WTC11 (cell line): ENCODE results near the gene DMGDH.
A peak's percentile ranks its signal among the peaks of the same experiment; 100 is the strongest.

Source experiments
- CREM ChIP-seq: sonication (generic); formaldehyde crosslinking; IDR thresholded peaks from 2 replicates; pipeline ENCODE4 v1.8.1; 2022; ENCODE audit warnings: mild to moderate bottlenecking, missing genetic modification reagents, moderate library complexity
- MYBL2 ChIP-seq: sonication (generic); formaldehyde crosslinking; IDR thresholded peaks from 2 replicates; pipeline ENCODE4 v1.8.1; 2023; ENCODE audit warnings: mild to moderate bottlenecking, moderate library complexity, missing genetic modification reagents
- ZNF416 ChIP-seq: fragments of 250-450 bp; sonication (Bioruptor Pico); IDR thresholded peaks from 2 replicates; pipeline ENCODE4 v1.9.0; 2021; ENCODE audit warnings: mild to moderate bottlenecking, inconsistent platforms
- TF ChIP-seq, protein P1 (sequence below): fragments of 200-600 bp; IDR thresholded peaks from 2 replicates; pipeline ENCODE4 v1.8.0; 2022; ENCODE audit warnings: antibody characterized with exemption
- TF ChIP-seq, protein P2 (sequence below): sonication (generic); formaldehyde crosslinking; IDR thresholded peaks from 2 replicates; pipeline ENCODE4 v1.8.0; 2022; ENCODE audit warnings: mild to moderate bottlenecking, missing genetic modification reagents
- TF ChIP-seq, protein P3 (sequence below): fragments of 250-450 bp; sonication (Bioruptor Pico); conservative IDR thresholded peaks from 2 replicates; pipeline ENCODE4 v1.9.0; 2021; ENCODE audit warnings: mild to moderate bottlenecking
- TF ChIP-seq, protein P4 (sequence below): sonication (generic); formaldehyde crosslinking; IDR thresholded peaks from 2 replicates; pipeline ENCODE4 v1.8.0; 2022; ENCODE audit warnings: mild to moderate bottlenecking, missing genetic modification reagents

DNA sequence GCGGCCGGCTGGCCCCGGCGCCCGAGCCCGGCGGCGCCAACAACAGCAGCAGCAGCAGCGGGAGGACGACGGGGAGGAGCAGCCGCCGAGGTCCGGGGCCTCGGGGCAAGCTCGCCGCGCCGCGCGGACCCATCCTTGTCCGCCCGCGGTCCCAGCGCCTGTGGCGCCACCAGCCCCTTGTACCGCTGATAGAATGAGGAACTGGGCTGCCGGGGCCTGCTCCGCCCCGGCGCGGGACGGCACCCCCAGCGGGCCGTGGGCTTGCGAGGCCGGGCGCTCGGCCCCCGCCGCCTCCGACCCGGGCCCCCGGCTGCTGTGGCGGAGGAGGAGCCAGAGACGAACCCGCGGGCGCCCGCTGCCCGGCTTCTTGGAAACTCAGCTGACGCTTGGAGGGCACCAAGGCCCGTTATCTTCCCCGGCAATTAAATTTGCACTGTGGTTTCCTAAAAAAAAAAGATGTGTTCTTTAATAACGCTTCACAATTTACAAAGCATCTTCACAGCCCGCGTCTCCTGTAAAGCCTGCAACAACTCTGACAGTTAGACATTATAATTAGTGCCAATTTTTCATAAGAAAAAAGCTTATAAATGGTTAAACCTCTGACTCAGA lies 84.3 kb downstream of the DMGDH start, which contains the start of gene ARSB:
- TF ChIP-seq, protein P1, sequence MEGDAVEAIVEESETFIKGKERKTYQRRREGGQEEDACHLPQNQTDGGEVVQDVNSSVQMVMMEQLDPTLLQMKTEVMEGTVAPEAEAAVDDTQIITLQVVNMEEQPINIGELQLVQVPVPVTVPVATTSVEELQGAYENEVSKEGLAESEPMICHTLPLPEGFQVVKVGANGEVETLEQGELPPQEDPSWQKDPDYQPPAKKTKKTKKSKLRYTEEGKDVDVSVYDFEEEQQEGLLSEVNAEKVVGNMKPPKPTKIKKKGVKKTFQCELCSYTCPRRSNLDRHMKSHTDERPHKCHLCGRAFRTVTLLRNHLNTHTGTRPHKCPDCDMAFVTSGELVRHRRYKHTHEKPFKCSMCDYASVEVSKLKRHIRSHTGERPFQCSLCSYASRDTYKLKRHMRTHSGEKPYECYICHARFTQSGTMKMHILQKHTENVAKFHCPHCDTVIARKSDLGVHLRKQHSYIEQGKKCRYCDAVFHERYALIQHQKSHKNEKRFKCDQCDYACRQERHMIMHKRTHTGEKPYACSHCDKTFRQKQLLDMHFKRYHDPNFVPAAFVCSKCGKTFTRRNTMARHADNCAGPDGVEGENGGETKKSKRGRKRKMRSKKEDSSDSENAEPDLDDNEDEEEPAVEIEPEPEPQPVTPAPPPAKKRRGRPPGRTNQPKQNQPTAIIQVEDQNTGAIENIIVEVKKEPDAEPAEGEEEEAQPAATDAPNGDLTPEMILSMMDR, result no peak
- TF ChIP-seq, protein P2, sequence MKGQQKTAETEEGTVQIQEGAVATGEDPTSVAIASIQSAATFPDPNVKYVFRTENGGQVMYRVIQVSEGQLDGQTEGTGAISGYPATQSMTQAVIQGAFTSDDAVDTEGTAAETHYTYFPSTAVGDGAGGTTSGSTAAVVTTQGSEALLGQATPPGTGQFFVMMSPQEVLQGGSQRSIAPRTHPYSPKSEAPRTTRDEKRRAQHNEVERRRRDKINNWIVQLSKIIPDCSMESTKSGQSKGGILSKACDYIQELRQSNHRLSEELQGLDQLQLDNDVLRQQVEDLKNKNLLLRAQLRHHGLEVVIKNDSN (CRISPR knock-in tag), result no peak
- TF ChIP-seq, protein P3, sequence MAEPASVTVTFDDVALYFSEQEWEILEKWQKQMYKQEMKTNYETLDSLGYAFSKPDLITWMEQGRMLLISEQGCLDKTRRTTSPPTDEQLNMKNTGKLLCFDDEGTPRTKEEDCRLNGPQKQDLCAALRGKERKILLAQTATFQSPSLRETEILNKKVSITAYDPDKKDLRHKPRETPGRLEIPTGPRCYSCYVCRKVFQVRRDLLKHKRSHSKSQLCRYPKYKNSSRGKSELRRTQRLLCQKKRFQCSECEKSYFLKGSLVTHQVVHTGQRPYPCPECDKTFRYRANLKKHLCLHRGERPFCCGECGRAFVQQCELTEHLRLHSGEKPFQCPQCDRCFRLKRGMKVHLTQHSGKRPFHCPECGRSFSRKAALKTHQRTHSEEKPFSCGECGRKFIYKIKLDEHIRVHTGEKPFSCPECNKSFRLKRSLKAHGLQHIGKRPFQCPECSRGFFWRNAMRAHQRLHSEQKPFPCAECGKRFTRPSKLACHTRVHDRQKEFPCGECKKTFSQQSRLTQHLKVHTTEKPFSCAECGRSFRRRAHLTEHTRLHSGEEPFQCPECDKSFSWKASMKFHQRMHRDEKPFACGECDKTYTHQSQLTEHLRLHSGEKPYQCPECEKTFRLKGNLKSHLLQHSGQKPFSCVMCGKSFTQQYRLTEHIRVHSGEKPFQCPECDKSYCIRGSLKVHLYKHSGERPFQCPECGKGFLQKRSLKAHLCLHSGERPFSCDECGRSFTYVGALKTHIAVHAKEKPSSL (CRISPR knock-in tag), result no peak
- TF ChIP-seq CREM (no peak; the same call in 1 of the 2 replicates), ZNF416 (no peak), MYBL2 (CRISPR knock-in tag) (no peak)
- TF ChIP-seq, protein P4, sequence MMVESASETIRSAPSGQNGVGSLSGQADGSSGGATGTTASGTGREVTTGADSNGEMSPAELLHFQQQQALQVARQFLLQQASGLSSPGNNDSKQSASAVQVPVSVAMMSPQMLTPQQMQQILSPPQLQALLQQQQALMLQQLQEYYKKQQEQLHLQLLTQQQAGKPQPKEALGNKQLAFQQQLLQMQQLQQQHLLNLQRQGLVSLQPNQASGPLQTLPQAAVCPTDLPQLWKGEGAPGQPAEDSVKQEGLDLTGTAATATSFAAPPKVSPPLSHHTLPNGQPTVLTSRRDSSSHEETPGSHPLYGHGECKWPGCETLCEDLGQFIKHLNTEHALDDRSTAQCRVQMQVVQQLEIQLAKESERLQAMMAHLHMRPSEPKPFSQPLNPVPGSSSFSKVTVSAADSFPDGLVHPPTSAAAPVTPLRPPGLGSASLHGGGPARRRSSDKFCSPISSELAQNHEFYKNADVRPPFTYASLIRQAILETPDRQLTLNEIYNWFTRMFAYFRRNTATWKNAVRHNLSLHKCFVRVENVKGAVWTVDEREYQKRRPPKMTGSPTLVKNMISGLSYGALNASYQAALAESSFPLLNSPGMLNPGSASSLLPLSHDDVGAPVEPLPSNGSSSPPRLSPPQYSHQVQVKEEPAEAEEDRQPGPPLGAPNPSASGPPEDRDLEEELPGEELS (CRISPR knock-in tag), result 0 out of 2 replicates have a peak, but pooled peaks have one; percentile 22
